Measurements from ENCODE around the gene ANKRD17.

ANKRD17 gene

GRCh38 chr4:73037057-73037456 is 221.5 kb downstream of the ANKRD17 start:
- DNase-seq, result no peak

- no peak for DNase-seq
Observed at GRCh38 chr4:73036123-73036522, 222.5 kb downstream of the ANKRD17 start.

- DNase-seq, result no peak
Observed at GRCh38 chr4:73034896-73035295, 223.7 kb downstream of the ANKRD17 start.

- no peak for DNase-seq
Observed at GRCh38 chr4:73028621-73029020, 230.0 kb downstream of the ANKRD17 start.
